ENCODE results near the gene CFAP99.

- TF ChIP-seq CTCF (IDR thresholded peaks at IDR 0.05) = no peak
- no peak for TF ChIP-seq POLR2AphosphoS5 (IDR thresholded peaks at IDR 0.05; ENCODE audit: low read depth, low read length)
Measured at GRCh38 chr4:2489841-2490552, 71.2 kb downstream of the CFAP99 start.

All from Panc1 (cell line).